Transverse colon (tissue), 4 donors: ENCODE results near the gene MCUR1.

Experiments
- CTCF ChIP-seq, 5 experiments: fragments of 200-600 bp in 3 of 5; fragments of 450-650 bp in 2 of 5; sonication (generic) in 3 of 5; IDR thresholded peaks; 1 replicate in 2 of 5; 2 replicates in 3 of 5; pipeline ENCODE4 v1.5.1; 2016 to 2017; ENCODE audit warnings: antibody characterized with exemption in 5 of 5, inconsistent platforms in 3 of 5, mild to moderate bottlenecking in 2 of 5, moderate library complexity in 1 of 5
- EP300 ChIP-seq: sonication (generic); formaldehyde crosslinking; IDR thresholded peaks from one replicate; pipeline ENCODE4 v1.6.1; 2017; ENCODE audit warnings: antibody characterized with exemption, low read depth
- POLR2A ChIP-seq: fragments of 450-650 bp; IDR thresholded peaks from one replicate; pipeline ENCODE4 v1.6.1; 2016; ENCODE audit warnings: antibody characterized with exemption, mild to moderate bottlenecking, moderate library complexity
- POLR2AphosphoS5 ChIP-seq, 3 donors: sonication (generic); formaldehyde crosslinking; IDR thresholded peaks; one replicate each; pipeline ENCODE4 v1.6.1; 2016; ENCODE audit warnings: antibody characterized with exemption in 3 of 3

GRCh38 chr6:13765570-13765969, 48.8 kb downstream of the MCUR1 start:
- TF ChIP-seq CTCF (IDR thresholded peaks at IDR 0.05) (no peak), POLR2A (no peak), EP300 (no peak), POLR2AphosphoS5 (IDR thresholded peaks at IDR 0.05) (no peak)
